ENCODE results near the gene S100A12.

The S100A12 gene

DNA sequence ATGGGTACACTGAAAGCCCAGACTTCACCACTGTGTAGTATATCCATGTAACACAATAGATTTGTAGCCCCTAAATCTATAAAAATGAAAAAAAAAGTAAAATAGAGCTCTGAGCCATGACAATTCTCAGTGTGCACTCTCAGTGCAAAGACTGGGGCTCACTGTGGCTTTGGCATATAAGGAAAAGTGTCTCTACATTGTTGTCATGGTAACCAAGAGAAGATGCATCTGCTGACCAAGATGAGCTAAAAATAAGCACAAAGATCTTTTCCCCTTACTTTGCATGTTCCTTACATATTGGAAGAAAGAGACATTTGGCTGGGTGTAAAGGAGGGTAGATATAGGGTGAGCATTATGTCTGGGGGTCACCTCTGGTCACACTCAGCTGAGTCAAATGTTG lies 38.8 kb downstream of the S100A12 start:
- no peak for DNase-seq (ENCODE audit: low spot score)

DNA sequence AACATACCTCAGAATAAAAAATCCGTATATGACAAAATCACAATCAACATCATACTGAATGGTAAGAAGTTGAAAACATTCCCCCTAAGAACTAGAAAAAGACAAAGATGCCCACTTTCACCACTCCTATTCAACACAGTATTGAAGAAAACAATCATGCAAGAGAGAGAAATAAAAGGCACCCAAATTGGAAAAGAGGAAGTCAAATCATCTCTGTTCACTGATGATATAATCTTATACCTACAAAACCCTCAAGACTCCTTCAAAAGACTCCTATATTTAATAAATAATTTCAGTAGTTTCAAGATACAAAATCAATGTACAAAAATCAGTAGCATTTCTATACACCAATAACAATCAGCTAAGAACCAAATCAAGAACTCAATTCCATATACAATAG lies 41.5 kb downstream of the S100A12 start:
- DNase-seq (ENCODE audit: low spot score), result no peak

DNA sequence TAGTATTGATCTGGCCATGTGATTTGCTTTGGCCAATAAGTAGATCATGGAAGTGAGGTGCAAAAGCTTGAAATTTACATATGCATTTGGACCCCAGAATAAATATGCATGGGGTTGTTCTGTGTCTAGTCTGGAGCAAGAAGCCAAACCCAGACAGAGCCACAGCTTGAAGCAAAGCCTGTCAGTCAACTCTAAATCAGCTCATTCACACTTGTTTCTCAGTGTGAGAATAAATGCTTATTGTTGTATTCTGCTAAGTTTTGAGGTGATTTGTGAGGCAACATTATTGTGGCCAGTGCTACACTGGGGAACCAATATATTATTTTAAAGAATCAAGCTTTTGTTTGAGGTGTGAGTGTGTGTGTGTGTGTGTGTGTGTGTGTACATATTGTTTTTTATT lies 50.5 kb downstream of the S100A12 start:
- no peak for DNase-seq (ENCODE audit: low spot score)

Measured in activated CD4-positive, alpha-beta T cell treated with anti-CD3 and anti-CD28 coated beads, Interleukin-2, Interleukin-4, amounts not matched to agents 100 ng/mL and 50 ng/mL, durations not matched to agents 16 hours and 8 hours (primary cell).